ENCODE measurements around the gene NEK2. TPM values are rescaled to one million over a fixed set of nuclear protein-coding genes. Genes with fewer than 3 reads are reported as not detected.

NEK2 gene
- total RNA-seq, 1 experiment from 2014 or later, result 50.2 TPM

DNA sequence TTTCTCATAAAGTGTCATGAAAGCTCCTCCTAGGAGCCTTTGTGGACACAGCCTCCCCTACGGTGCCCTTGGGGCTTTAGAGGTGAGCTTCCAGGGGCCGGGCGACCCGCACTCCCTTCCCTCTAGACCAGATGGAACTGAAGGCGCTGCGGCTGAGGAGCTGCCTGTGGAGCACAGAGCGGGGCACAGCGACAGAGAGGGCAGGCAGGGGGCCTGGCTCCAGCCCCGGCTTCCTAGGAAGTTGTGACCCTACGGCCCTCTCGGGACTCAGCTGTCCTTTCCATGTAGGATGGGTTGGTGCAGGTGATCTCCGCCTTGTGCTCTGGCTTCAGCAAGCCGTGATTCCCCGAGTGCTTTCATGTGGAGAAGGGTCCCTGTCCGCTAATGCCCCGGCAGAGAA is 23.6 kb upstream of the NEK2 start:
- intact Hi-C loops (cut with micrococcal nuclease), result loop anchor here (5.0 kb wide), 2 partner anchors 128 to 758 kb away; no protein-coding TSS in a partner anchor
- peak; percentile 15; the same call in 1 of the 2 replicates for ATAC-seq

More for the DNA sequence above, 23.6 kb upstream of the NEK2 start:
- ChIA-PET CTCF (interaction anchor here (0.6 to 3.5 kb wide), 14 partner anchors 10 to 1040 kb away, joined by 3 to 42 read pairs (median 4); partner anchors contain the start of genes DTL and INTS7), RAD21 (ENCODE audit: low non-redundant PET in 1 of 2, low total read pairs in 2 of 2, uncharacterized antibody in 2 of 2, unreplicated experiment in 2 of 2) (interaction anchor here in 1 of 2 experiments (1.0 to 1.1 kb wide), 2 partner anchors 18 to 37 kb away, joined by 3 read pairs; no protein-coding TSS in a partner anchor), POLR2A (interaction anchor here (0.9 to 1.8 kb wide), 2 partner anchors 9 to 336 kb away, joined by 3 to 5 read pairs; partner anchors contain the start of genes DTL and INTS7)
- no peaks in the 10 kb centered on the region for H3K9me3 ChIP-seq (ENCODE audit: control insufficient read depth in 1 of 2, insufficient read depth in 1 of 2, low read depth in 1 of 2, low read length in 2 of 2)
- no peaks in the 10 kb centered on the region for H3K79me2 ChIP-seq (ENCODE audit: insufficient read depth, low read length)
- H3K27ac ChIP-seq (ENCODE audit: low read depth, low read length), result no peak overlapping the region
- peak overlapping the region; percentile 56 for H2AFZ ChIP-seq (ENCODE audit: low read depth, low read length, poor library complexity, severe bottlenecking)
- H3K4me2 ChIP-seq (ENCODE audit: low read length), result peak overlapping the region; percentile 48
- no peaks in the 10 kb centered on the region for H4K20me1 ChIP-seq (ENCODE audit: insufficient read depth)
- no peak overlapping the region for H3K9ac ChIP-seq (ENCODE audit: low read length)
- DNase-seq (ENCODE audit: low read depth, low spot score), result no peak
- BruUV-seq (replicated peaks), result no TSS peak
- H3K4me1 ChIP-seq (ENCODE audit: control insufficient read depth in 1 of 2, insufficient read depth in 2 of 2, low read length in 2 of 2), result peaks cover 0 to 12% of the 10 kb centered on the region in 2 experiments; a peak in 2 of 4 replicates
- H3K36me3 ChIP-seq (ENCODE audit: control insufficient read depth in 1 of 2, insufficient read depth in 2 of 2, low read length in 2 of 2), result no peaks in the 10 kb centered on the region
- TF ChIP-seq POLR2AphosphoS5 (IDR thresholded peaks at IDR 0.05; ENCODE audit: low read depth, low read length) (no peak), TCF7L2 (IDR thresholded peaks at IDR 0.05; ENCODE audit: borderline replicate concordance, extremely low read depth, insufficient read depth, insufficient read length) (no peak), CBX3 (IDR thresholded peaks at IDR 0.05; ENCODE audit: low read depth) (no peak), SIN3A (IDR thresholded peaks at IDR 0.05; ENCODE audit: low read depth) (no peak), ZBTB33 (IDR thresholded peaks at IDR 0.05; ENCODE audit: extremely low read depth, insufficient replicate concordance, low read length) (no peak), POLR2A (IDR thresholded peaks at IDR 0.05; ENCODE audit: borderline replicate concordance, extremely low read depth, insufficient read depth, insufficient read length) (no peak), MAX (IDR thresholded peaks at IDR 0.05) (no peak), REST (IDR thresholded peaks at IDR 0.05; ENCODE audit: low read depth) (no peak), ZNF274 (IDR thresholded peaks at IDR 0.05; ENCODE audit: low read depth, low read length) (no peak), RAD21 (IDR thresholded peaks at IDR 0.05; ENCODE audit: low read depth) (no peak)
- no peaks in the 10 kb centered on the region for H3K27me3 ChIP-seq (ENCODE audit: insufficient read depth, low read length)
- no peaks in the 10 kb centered on the region for H3K9me2 ChIP-seq (ENCODE audit: insufficient read depth)
- H3K4me3 ChIP-seq (replicated peaks in 1 of 2; ENCODE audit: low read depth in 1 of 2, low read length in 2 of 2), result 0 out of 4 replicates have a peak overlapping the region, but pooled peaks of 1 of the 2 experiments have one; percentile 11
